Loucy (cell line): ENCODE data around the gene AP1M2.

Experiments used
- H2AFZ ChIP-seq: fragments of 200-600 bp; sonication (generic); 2 replicates; pipeline ENCODE4 v1.6.0; 2016; ENCODE audit warnings: antibody characterized with exemption, mild to moderate bottlenecking, low read length, moderate library complexity
- H3F3A ChIP-seq: fragments of 200-600 bp; 2 replicates; pipeline ENCODE4 v1.6.0; 2016; ENCODE audit warnings: antibody characterized with exemption, low read depth, mild to moderate bottlenecking
- H3K27me3 ChIP-seq: fragments of 200-600 bp; sonication (generic); 2 replicates; pipeline ENCODE4 v1.6.1; 2014; ENCODE audit warnings: low read length, mild to moderate bottlenecking; ENCODE audit not compliant: insufficient read depth, poor library complexity, severe bottlenecking
- H3K36me3 ChIP-seq: fragments of 200-600 bp; sonication (generic); 2 replicates; pipeline ENCODE4 v1.6.1; 2016; ENCODE audit warnings: low read length; ENCODE audit not compliant: insufficient read depth
- H3K4me1 ChIP-seq: fragments of 200-600 bp; sonication (generic); 2 replicates; pipeline ENCODE4 v1.5.1; 2014; ENCODE audit warnings: low read length, mild to moderate bottlenecking; ENCODE audit not compliant: insufficient read depth, poor library complexity, severe bottlenecking
- H3K4me2 ChIP-seq: fragments of 200-600 bp; sonication (generic); 2 replicates; pipeline ENCODE4 v1.6.0; 2014; ENCODE audit warnings: antibody characterized with exemption, low read length, low read depth, mild to moderate bottlenecking; ENCODE audit not compliant: poor library complexity, severe bottlenecking
- H3K4me3 ChIP-seq: fragments of 200-600 bp; sonication (generic); 2 replicates; pipeline ENCODE4 v1.5.1; 2014; ENCODE audit warnings: low read length, mild to moderate bottlenecking, mixed read lengths; ENCODE audit not compliant: poor library complexity, severe bottlenecking
- H3K79me2 ChIP-seq: fragments of 200-600 bp; sonication (generic); 2 replicates; pipeline ENCODE4 v1.6.1; 2014; ENCODE audit warnings: low read length; ENCODE audit not compliant: insufficient read depth
- H3K9ac ChIP-seq: fragments of 200-600 bp; sonication (generic); 2 replicates; pipeline ENCODE4 v1.6.0; 2014; ENCODE audit warnings: mild to moderate bottlenecking, low read depth, low read length, moderate library complexity; ENCODE audit not compliant: poor library complexity, severe bottlenecking
- H3K9me2 ChIP-seq: fragments of 200-600 bp; sonication (generic); replicated peaks from 2 replicates; pipeline ENCODE4 v1.6.1; 2016; ENCODE audit warnings: low read depth, low read length, mixed read lengths
- H3K9me3 ChIP-seq: fragments of 200-600 bp; sonication (generic); 2 replicates; pipeline ENCODE4 v1.6.1; 2014; ENCODE audit warnings: mild to moderate bottlenecking, antibody characterized with exemption, low read length, low read depth; ENCODE audit not compliant: insufficient read depth
- H4K20me1 ChIP-seq: fragments of 200-600 bp; sonication (generic); 2 replicates; pipeline ENCODE4 v1.6.0; 2014; ENCODE audit warnings: antibody characterized with exemption, low read length, mild to moderate bottlenecking; ENCODE audit not compliant: insufficient read depth, poor library complexity, severe bottlenecking
- EZH2phosphoT487 ChIP-seq: fragments of 200-600 bp; IDR thresholded peaks from 2 replicates; pipeline ENCODE4 v1.6.1; 2018; ENCODE audit warnings: antibody characterized with exemption, mild to moderate bottlenecking, moderate library complexity, borderline replicate concordance
- TF ChIP-seq, protein P1 (sequence below): fragments of 200-600 bp; sonication (generic); conservative IDR thresholded peaks from 2 replicates; pipeline ENCODE4 v1.5.1; 2014; ENCODE audit warnings: mild to moderate bottlenecking, antibody characterized with exemption, low read length

AP1M2 gene

DNA sequence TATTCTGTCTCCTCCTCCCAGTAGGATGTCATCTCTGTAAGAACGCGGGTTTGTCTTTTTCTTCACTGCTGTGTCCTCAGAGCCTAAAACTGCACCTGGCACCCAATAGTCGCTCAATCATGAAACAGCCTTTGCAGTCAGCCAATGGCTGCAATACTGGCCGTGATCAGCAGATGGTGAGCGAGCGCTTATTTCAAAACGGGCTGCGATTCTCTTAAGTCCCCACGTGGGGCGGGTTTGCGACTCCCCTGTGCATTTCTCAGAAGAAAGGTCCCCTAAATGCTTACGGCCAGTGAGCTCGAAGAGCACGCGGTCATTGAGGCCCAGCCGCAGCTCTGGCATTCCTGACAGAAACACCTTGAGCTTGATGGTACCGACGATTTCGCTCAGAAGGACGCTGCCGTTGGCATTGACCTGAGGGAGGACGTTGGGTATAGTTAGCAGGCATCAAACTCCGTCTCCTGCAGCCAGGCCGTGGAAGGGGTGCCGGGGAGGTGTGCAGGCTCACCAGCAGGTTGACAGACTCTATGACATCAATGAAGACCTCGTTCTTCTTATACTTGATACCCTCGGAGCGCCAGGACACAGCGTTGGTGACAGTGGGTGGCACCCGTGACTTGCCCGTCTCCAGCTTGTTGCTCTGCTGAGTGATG, 6.0 kb downstream of the AP1M2 start:
- H3K4me3 ChIP-seq, result no peak overlapping the region
- H3K36me3 ChIP-seq, result no peaks in the 10 kb centered on the region
- no peaks in the 10 kb centered on the region for H3K27me3 ChIP-seq
- H3K4me2 ChIP-seq, result no peak overlapping the region
- no peaks in the 10 kb centered on the region for H3K9me3 ChIP-seq
- peaks cover 19% of the 10 kb centered on the region for H3K4me1 ChIP-seq
- no peak overlapping the region for H3K9ac ChIP-seq
- H3F3A ChIP-seq, result no peaks in the 10 kb centered on the region
- H2AFZ ChIP-seq, result peak overlapping the region; percentile 71; the same call in 1 of the 2 replicates
- no peaks in the 10 kb centered on the region for H3K79me2 ChIP-seq
- H3K9me2 ChIP-seq, result no peaks in the 10 kb centered on the region
- TF ChIP-seq, protein P1, sequence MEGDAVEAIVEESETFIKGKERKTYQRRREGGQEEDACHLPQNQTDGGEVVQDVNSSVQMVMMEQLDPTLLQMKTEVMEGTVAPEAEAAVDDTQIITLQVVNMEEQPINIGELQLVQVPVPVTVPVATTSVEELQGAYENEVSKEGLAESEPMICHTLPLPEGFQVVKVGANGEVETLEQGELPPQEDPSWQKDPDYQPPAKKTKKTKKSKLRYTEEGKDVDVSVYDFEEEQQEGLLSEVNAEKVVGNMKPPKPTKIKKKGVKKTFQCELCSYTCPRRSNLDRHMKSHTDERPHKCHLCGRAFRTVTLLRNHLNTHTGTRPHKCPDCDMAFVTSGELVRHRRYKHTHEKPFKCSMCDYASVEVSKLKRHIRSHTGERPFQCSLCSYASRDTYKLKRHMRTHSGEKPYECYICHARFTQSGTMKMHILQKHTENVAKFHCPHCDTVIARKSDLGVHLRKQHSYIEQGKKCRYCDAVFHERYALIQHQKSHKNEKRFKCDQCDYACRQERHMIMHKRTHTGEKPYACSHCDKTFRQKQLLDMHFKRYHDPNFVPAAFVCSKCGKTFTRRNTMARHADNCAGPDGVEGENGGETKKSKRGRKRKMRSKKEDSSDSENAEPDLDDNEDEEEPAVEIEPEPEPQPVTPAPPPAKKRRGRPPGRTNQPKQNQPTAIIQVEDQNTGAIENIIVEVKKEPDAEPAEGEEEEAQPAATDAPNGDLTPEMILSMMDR, result peak; percentile 100
- TF ChIP-seq EZH2phosphoT487, result no peak
- no peaks in the 10 kb centered on the region for H4K20me1 ChIP-seq

DNA sequence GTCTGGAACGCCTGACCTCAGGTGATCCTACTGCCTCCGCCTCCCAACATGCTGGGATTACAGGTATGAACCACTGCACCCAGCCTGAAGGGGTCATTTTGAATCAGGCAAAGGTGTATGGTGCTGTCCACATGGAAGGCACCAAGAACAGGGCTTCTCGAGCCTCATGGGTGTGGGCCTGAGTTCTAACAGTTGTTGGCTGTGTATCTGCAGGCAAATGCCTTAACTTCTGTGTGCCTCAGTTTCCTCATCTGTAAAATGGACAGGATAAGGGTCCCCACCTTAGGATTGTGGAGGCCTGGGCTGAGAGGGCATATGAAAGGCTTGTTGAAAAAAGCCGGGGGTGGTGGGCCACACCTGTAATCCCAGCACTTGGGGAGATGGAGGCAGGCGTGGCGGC, 9.2 kb downstream of the AP1M2 start:
- Histone ChIP-seq H3K4me1 (no peaks in the 10 kb centered on the region), H3K9me2 (no peaks in the 10 kb centered on the region), H3K79me2 (no peaks in the 10 kb centered on the region), H3K36me3 (no peaks in the 10 kb centered on the region), H3K27me3 (no peaks in the 10 kb centered on the region), H3K9ac (no peak overlapping the region), H3F3A (no peaks in the 10 kb centered on the region), H2AFZ (no peak overlapping the region), H3K9me3 (no peaks in the 10 kb centered on the region), H3K4me3 (no peak overlapping the region), H3K4me2 (no peak overlapping the region), H4K20me1 (no peaks in the 10 kb centered on the region)
- TF ChIP-seq, protein P1, result no peak
- TF ChIP-seq EZH2phosphoT487, result no peak

- H3K79me2 ChIP-seq, result no peaks in the 10 kb centered on the region
- peaks cover 8% of the 10 kb centered on the region for H3K4me1 ChIP-seq
- H3K27me3 ChIP-seq, result no peaks in the 10 kb centered on the region
- H3K4me2 ChIP-seq, result no peak overlapping the region
- H3K4me3 ChIP-seq, result no peak overlapping the region
- no peaks in the 10 kb centered on the region for H3K9me3 ChIP-seq
- H4K20me1 ChIP-seq, result no peaks in the 10 kb centered on the region
- H3K9ac ChIP-seq, result no peak overlapping the region
- no peaks in the 10 kb centered on the region for H3K36me3 ChIP-seq
- H2AFZ ChIP-seq, result no peak overlapping the region
- TF ChIP-seq, protein P1, result no peak
- H3F3A ChIP-seq, result no peaks in the 10 kb centered on the region
- H3K9me2 ChIP-seq, result no peaks in the 10 kb centered on the region
Measured at GRCh38 chr19:10575011-10575716, 11.9 kb downstream of the AP1M2 start.
